HepG2 (cell line): ENCODE measurements around the gene RPL41. TPM values are rescaled to one million over a fixed set of nuclear protein-coding genes. Genes with fewer than 3 reads are reported as not detected.
A peak's percentile ranks its signal among the peaks of the same experiment; 100 is the strongest.

Experiments
- GPN1 ChIP-seq: sonication (generic); formaldehyde crosslinking; IDR thresholded peaks from 2 replicates; pipeline ENCODE4 v1.5.1; 2020; ENCODE audit warnings: missing genetic modification reagents, borderline replicate concordance
- HNRNPUL1 ChIP-seq: fragments of 200-400 bp; formaldehyde crosslinking; IDR thresholded peaks from 2 replicates; pipeline ENCODE4 v1.6.1; 2017; ENCODE audit warnings: low read depth, mild to moderate bottlenecking, low read length, moderate library complexity
- JARID2 ChIP-seq: sonication (generic); formaldehyde crosslinking; IDR thresholded peaks from 2 replicates; pipeline ENCODE4 v1.8.1; 2023; ENCODE audit warnings: missing genetic modification reagents, inconsistent platforms; ENCODE audit not compliant: insufficient replicate concordance
- MLXIP ChIP-seq: sonication (generic); formaldehyde crosslinking; IDR thresholded peaks from 2 replicates; pipeline ENCODE4 v1.9.0; 2021; ENCODE audit warnings: missing genetic modification reagents, borderline replicate concordance
- NFAT5 ChIP-seq: sonication (generic); formaldehyde crosslinking; IDR thresholded peaks from 2 replicates; pipeline ENCODE4 v1.4.0; 2020; ENCODE audit warnings: missing genetic modification reagents
- NR2F2 ChIP-seq: IDR thresholded peaks from 2 replicates; pipeline ENCODE4 v1.6.1; 2012; ENCODE audit warnings: low read depth, inconsistent platforms, borderline replicate concordance
- PAF1 ChIP-seq: IDR thresholded peaks from 2 replicates; pipeline ENCODE4 v1.6.1; 2016; ENCODE audit warnings: missing genetic modification reagents, missing compliant biosample characterization
- PAWR ChIP-seq: sonication (generic); formaldehyde crosslinking; IDR thresholded peaks from 2 replicates; pipeline ENCODE4 v1.4.0; 2020; ENCODE audit warnings: missing genetic modification reagents, mild to moderate bottlenecking, borderline replicate concordance
- PRDM4 ChIP-seq: sonication (generic); formaldehyde crosslinking; IDR thresholded peaks from 2 replicates; pipeline ENCODE4 v1.9.0; 2021; ENCODE audit warnings: missing genetic modification reagents, borderline replicate concordance
- RARG ChIP-seq: sonication (generic); formaldehyde crosslinking; IDR thresholded peaks from 2 replicates; pipeline ENCODE4 v1.4.0; 2020; ENCODE audit warnings: low read depth, mild to moderate bottlenecking, missing genetic modification reagents
- SRF ChIP-seq: IDR thresholded peaks from 2 replicates; pipeline ENCODE4 v1.6.1; 2011; ENCODE audit warnings: mild to moderate bottlenecking, low read depth, low read length, moderate library complexity
- YY1 ChIP-seq: IDR thresholded peaks from 2 replicates; pipeline ENCODE4 v1.6.1; 2011; ENCODE audit warnings: low read length, low read depth, moderate library complexity, mild to moderate bottlenecking; ENCODE audit not compliant: insufficient read depth, insufficient replicate concordance
- ZFP37 ChIP-seq: sonication (generic); formaldehyde crosslinking; IDR thresholded peaks from 2 replicates; pipeline ENCODE4 v1.4.0; 2020; ENCODE audit warnings: missing genetic modification reagents, borderline replicate concordance
- ZMAT3 ChIP-seq: sonication (generic); formaldehyde crosslinking; conservative IDR thresholded peaks from 2 replicates; pipeline ENCODE4 v1.7.0; 2021; ENCODE audit warnings: missing genetic modification reagents
- ZNF430 ChIP-seq: sonication (generic); formaldehyde crosslinking; IDR thresholded peaks from 2 replicates; pipeline ENCODE4 v1.9.0; 2021; ENCODE audit warnings: mild to moderate bottlenecking, missing genetic modification reagents
- ZNF44 ChIP-seq: sonication (generic); formaldehyde crosslinking; IDR thresholded peaks from 2 replicates; pipeline ENCODE4 v1.5.1; 2020; ENCODE audit warnings: mild to moderate bottlenecking, missing genetic modification reagents
- ZNF580 ChIP-seq: IDR thresholded peaks from 2 replicates; pipeline ENCODE4 v1.6.1; 2016; ENCODE audit warnings: low read depth, borderline replicate concordance
- ZNF615 ChIP-seq: sonication (generic); formaldehyde crosslinking; IDR thresholded peaks from 2 replicates; pipeline ENCODE4 v1.5.0; 2020; ENCODE audit warnings: mild to moderate bottlenecking, missing genetic modification reagents, borderline replicate concordance
- polyA plus RNA-seq, 8 experiments: library from polyadenylated mRNA; depleted of rRNA in 3 of 8; stranded (reverse) in 7 of 8; unstranded in 1 of 8; fragments of >200 nt; fragmentation: Illumina TruSeq in 4 of 8; extraction: Trizol in 4 of 8; gene quantifications; 2 replicates each; pipeline versions ENCODE4 v1.2.1 to v1.2.3, GENCODE V29; 2011 to 2016; ENCODE audit warnings: low read depth in 4 of 8, missing spikeins in 1 of 8, mixed read lengths in 1 of 8; ENCODE audit not compliant: insufficient read depth in 1 of 8
- total RNA-seq, 5 experiments: library from RNA; depleted of rRNA; stranded (reverse); fragments of >200 nt; fragmentation: Illumina TruSeq; extraction: Trizol; gene quantifications; 2 replicates each; pipeline ENCODE4 v1.2.3, GENCODE V29; 2016; ENCODE audit warnings: low read depth in 1 of 5

The RPL41 gene
- total and polyA plus RNA-seq, 2 of the 13 experiments (the other 11 are each of a cell fraction or from before 2014, with no cell fraction given), result 4,012 to 7,670 TPM

- 0 out of 2 replicates have a peak, but pooled peaks have one; percentile 17 for TF ChIP-seq NFAT5 (CRISPR knock-in tag)
- TF ChIP-seq RARG (CRISPR knock-in tag), result no peak
- TF ChIP-seq ZNF580 (CRISPR knock-in tag), result no peak
- peak; percentile 69 for TF ChIP-seq JARID2 (CRISPR knock-in tag)
- no peak for TF ChIP-seq SRF
- TF ChIP-seq YY1, result peak; percentile 52
- TF ChIP-seq GPN1 (CRISPR knock-in tag), result no peak
- TF ChIP-seq MLXIP (CRISPR knock-in tag), result no peak
- TF ChIP-seq PAF1, result no peak
- no peak for TF ChIP-seq PAWR (CRISPR knock-in tag)
- no peak for TF ChIP-seq ZNF615 (CRISPR knock-in tag)
- no peak; the same call in 1 of the 2 replicates for TF ChIP-seq ZNF44
- TF ChIP-seq PRDM4 (CRISPR knock-in tag), result no peak
- TF ChIP-seq ZNF430 (CRISPR knock-in tag), result no peak
- peak; percentile 16; the same call in 1 of the 2 replicates for TF ChIP-seq ZMAT3 (CRISPR knock-in tag)
- no peak for TF ChIP-seq NR2F2
- TF ChIP-seq HNRNPUL1, result no peak
- TF ChIP-seq ZFP37 (CRISPR knock-in tag), result no peak
These were observed 37.3 kb upstream of the RPL41 start (continued) for GRCh38 chr12:56078931-56079722.
